Measurements from ENCODE around the gene ZMYND8.

DNA sequence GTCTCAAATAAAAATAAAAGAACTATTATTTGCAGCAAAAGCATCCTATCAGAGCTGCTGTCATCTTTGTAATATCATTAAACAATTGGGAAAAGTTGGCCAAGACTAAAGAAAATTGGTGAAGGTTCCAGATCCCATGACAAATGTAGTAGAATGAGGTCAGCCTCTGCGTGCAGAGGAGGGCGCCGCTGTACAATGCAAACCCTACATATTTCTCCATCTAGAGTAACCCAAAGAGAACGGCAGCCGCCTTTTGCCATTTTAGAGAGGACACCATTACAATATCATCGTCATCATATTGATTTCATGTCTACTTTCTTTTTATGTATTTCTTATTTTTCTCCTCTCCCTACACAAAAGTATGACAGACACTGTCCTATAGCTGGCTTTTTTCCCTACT, 59.5 kb downstream of the ZMYND8 start:
- TF ChIP-seq, protein P1, sequence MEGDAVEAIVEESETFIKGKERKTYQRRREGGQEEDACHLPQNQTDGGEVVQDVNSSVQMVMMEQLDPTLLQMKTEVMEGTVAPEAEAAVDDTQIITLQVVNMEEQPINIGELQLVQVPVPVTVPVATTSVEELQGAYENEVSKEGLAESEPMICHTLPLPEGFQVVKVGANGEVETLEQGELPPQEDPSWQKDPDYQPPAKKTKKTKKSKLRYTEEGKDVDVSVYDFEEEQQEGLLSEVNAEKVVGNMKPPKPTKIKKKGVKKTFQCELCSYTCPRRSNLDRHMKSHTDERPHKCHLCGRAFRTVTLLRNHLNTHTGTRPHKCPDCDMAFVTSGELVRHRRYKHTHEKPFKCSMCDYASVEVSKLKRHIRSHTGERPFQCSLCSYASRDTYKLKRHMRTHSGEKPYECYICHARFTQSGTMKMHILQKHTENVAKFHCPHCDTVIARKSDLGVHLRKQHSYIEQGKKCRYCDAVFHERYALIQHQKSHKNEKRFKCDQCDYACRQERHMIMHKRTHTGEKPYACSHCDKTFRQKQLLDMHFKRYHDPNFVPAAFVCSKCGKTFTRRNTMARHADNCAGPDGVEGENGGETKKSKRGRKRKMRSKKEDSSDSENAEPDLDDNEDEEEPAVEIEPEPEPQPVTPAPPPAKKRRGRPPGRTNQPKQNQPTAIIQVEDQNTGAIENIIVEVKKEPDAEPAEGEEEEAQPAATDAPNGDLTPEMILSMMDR (IDR thresholded peaks at IDR 0.05): peak in 6 of 12 donors; percentile 7 to 37 (median 22)
- TF ChIP-seq POLR2A (IDR thresholded peaks at IDR 0.05): no peak

All from heart left ventricle (tissue), 13 donors.